IgD-negative memory B cell (primary cell): ENCODE data around the gene RNF13. TPM values are rescaled to one million over a fixed set of nuclear protein-coding genes. Genes with fewer than 3 reads are reported as not detected.
A peak's percentile ranks its signal among the peaks of the same experiment; 100 is the strongest.
"Not testable (repeated sequence)": the region's sequence is repeated elsewhere in the genome, so short reads cannot be mapped to it uniquely, and the experiment has no call there.

Experiments
- H3K27ac Mint-ChIP-seq, 3 donors: one replicate each; pipeline ENCODE4 v1.8.0; 2020 to 2022; ENCODE audit warnings: mild to moderate bottlenecking in 3 of 3, mixed read lengths in 3 of 3, moderate library complexity in 1 of 3
- H3K27me3 Mint-ChIP-seq: one replicate; pipeline ENCODE4 v1.8.0; 2021; ENCODE audit warnings: mixed read lengths
- H3K36me3 Mint-ChIP-seq: one replicate; pipeline ENCODE4 v1.8.0; 2020; ENCODE audit warnings: mild to moderate bottlenecking, mixed read lengths
- H3K4me1 Mint-ChIP-seq, 3 donors: one replicate each; pipeline ENCODE4 v1.8.0; 2020 to 2022; ENCODE audit warnings: mixed read lengths in 3 of 3, mild to moderate bottlenecking in 1 of 3
- H3K4me3 Mint-ChIP-seq, 4 donors: one replicate each; pipeline ENCODE4 v1.8.0; 2020 to 2022; ENCODE audit warnings: mild to moderate bottlenecking in 4 of 4, mixed read lengths in 4 of 4, moderate library complexity in 3 of 4
- H3K9me3 Mint-ChIP-seq, 3 donors: one replicate each; pipeline ENCODE4 v1.8.0; 2020 to 2021; ENCODE audit warnings: mixed read lengths in 3 of 3, mild to moderate bottlenecking in 1 of 3
- polyA plus RNA-seq: library from polyadenylated mRNA; unstranded; fragments of 300-500 nt; fragmentation: Illumina TruSeq; gene quantifications from one replicate; pipeline ENCODE4 v1.2.3, GENCODE V29; 2021

Gene RNF13
- polyA plus RNA-seq, 1 donor from 2014 or later = 121 TPM

DNA sequence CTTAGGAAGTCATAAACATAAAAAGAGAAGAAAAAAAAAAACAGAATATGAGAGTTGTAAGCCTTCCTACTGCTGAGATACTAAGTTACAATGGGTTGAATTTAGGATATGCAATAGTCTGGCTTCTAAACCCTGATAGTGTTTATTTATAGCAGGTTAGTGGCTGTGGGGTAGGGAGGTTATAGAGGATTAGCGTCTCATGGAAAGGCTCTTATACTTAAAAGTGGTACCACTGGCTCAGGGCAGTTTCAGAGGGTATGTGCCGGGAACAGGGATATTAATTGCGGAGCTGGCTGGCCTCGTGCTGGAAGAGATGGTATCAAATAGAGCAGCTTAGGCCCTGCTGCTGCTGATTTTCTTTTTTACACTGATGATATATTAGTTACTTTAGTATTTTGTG, 96.9 kb downstream of the RNF13 start:
- Mint-ChIP-seq H3K4me1 (peaks cover 0 to 4% (median 0%) of the 10 kb centered on the region in 3 donors), H3K27me3 (no peaks in the 10 kb centered on the region), H3K36me3 (peaks cover 12% of the 10 kb centered on the region), H3K9me3 (no peaks in the 10 kb centered on the region), H3K27ac (no peak overlapping the region), H3K4me3 (no peak overlapping the region)

DNA sequence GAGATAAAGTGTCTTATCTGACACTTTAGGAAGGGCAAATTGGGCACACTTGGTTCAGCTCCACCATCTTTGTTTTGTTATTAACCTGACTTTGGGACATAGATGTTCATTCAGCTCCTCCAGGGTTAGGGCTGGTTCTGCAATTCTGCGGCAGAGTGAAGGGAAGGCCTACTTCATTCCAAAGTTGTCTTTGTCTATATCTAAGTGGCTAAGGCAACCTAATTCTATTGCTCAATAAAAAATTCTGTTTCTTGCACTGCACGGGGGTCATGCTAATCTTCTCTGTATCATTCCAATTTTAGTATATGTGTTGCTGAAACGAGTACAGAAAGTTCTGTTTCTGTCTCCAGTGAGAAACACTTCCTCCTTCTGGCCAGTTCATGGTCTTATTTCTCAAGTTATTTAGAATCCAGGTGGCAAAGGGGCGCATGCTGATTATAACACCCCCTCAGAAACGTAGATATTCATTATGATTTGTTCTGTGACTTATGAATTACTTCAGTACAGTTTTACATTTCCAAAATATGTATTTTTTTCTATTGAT, 104.2 kb downstream of the RNF13 start:
- H3K27me3 Mint-ChIP-seq = no peaks in the 10 kb centered on the region
- no peak overlapping the region for H3K4me3 Mint-ChIP-seq
- peaks cover 0 to 4% (median 4%) of the 10 kb centered on the region in 3 donors for H3K4me1 Mint-ChIP-seq
- no peaks in the 10 kb centered on the region for H3K9me3 Mint-ChIP-seq
- peaks cover 21% of the 10 kb centered on the region for H3K36me3 Mint-ChIP-seq
- H3K27ac Mint-ChIP-seq = peak overlapping the region in 1 of 3 donors; percentile 24

DNA sequence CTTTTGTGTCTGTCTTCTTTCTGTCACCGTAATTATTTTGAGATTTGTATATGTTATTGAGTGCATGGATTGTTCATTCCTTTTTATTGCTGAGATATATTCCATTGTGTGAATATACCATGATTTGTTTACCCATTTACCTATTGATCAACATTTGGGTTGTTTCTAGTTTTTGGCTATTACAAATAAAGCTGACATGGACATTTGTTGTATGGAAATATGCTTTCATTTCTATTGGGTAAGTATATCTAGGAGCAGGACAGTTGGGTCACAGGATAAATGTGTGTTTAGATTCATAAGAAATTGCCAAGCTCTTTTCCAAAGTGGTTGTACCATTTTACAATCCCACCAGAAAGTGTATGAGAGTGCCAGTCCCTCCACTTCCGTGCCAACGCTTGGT, 106.5 kb downstream of the RNF13 start:
- no peak overlapping the region for H3K4me3 Mint-ChIP-seq
- H3K36me3 Mint-ChIP-seq = peaks cover 14% of the 10 kb centered on the region
- peaks cover 0 to 4% (median 4%) of the 10 kb centered on the region in 3 donors for H3K4me1 Mint-ChIP-seq
- H3K9me3 Mint-ChIP-seq = no peaks in the 10 kb centered on the region
- no peak overlapping the region for H3K27ac Mint-ChIP-seq
- no peaks in the 10 kb centered on the region for H3K27me3 Mint-ChIP-seq

DNA sequence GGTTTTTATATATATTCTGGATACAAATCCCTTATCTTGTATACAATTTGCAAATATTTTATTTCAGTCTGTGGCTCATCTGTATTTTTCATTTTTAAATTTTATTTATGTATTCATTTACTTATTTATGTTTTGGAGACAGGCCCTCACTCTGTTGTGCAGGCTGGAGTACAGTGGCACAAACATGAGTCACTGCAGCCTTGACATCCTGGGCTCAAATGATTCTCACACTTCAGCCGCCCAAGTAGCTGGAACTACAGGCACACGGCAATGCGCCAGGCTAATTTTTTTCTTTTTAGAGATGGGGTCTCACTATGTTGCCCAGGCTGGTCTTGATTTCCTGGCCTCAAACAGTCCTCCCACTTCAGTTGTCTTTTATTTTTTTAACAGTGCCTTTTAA, 107.1 kb downstream of the RNF13 start:
- no peaks in the 10 kb centered on the region for H3K27me3 Mint-ChIP-seq
- H3K4me1 Mint-ChIP-seq = peaks cover 0 to 4% (median 4%) of the 10 kb centered on the region in 3 donors
- H3K9me3 Mint-ChIP-seq = no peaks in the 10 kb centered on the region
- no peak overlapping the region for H3K27ac Mint-ChIP-seq
- H3K36me3 Mint-ChIP-seq = peaks cover 14% of the 10 kb centered on the region
- no peak overlapping the region for H3K4me3 Mint-ChIP-seq

DNA sequence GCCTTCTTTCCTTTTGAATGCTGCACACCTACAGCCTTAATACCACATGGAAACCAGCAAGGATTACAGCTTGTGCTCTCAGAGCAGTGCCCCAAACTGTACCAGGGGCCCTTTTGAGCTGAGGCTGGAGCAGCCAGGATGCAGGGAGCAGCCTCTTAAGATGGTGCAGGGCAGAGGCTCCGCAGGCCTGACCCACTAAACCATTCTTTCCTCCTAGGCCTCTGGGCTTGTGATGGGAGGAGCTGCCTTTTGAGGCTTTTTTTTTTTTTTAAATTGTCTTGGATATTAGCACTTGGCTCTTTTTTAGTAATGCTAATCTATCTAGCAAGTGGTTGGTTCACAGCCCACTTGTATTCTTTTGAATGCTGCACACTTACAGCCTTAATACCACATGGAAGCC, 120.0 kb downstream of the RNF13 start:
- Mint-ChIP-seq H3K9me3 (peaks cover 2 to 11% (median 3%) of the 10 kb centered on the region in 3 donors), H3K4me1 (peaks cover 11 to 16% (median 13%) of the 10 kb centered on the region in 3 donors), H3K36me3 (peaks cover 26% of the 10 kb centered on the region), H3K27me3 (no peaks in the 10 kb centered on the region), H3K27ac (no peak overlapping the region), H3K4me3 (no peak overlapping the region)

DNA sequence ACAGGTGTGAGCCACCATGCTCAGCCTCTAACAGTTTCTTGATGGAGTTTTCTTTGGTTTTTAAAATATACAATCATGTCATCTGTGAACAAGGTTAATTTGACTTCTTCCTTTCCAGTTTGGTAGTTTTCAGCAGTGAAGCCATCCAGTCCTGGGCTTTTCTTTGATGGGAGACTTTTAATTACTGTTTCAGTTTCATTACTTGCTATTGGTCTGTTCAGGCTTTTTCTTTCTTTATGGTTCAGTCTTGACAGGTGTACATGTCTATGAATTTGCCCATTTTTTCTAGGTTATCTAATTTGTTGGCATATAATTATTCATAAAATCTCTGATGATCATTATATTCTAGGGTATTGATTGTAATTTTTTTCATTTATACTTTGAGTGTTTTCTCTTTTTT, 120.8 kb downstream of the RNF13 start:
- H3K36me3 Mint-ChIP-seq = peaks cover 22% of the 10 kb centered on the region
- H3K4me1 Mint-ChIP-seq = peaks cover 11 to 16% (median 13%) of the 10 kb centered on the region in 3 donors
- peaks cover 2 to 11% (median 3%) of the 10 kb centered on the region in 3 donors for H3K9me3 Mint-ChIP-seq
- H3K4me3 Mint-ChIP-seq = no peak overlapping the region
- H3K27ac Mint-ChIP-seq = no peak overlapping the region
- H3K27me3 Mint-ChIP-seq = no peaks in the 10 kb centered on the region

DNA sequence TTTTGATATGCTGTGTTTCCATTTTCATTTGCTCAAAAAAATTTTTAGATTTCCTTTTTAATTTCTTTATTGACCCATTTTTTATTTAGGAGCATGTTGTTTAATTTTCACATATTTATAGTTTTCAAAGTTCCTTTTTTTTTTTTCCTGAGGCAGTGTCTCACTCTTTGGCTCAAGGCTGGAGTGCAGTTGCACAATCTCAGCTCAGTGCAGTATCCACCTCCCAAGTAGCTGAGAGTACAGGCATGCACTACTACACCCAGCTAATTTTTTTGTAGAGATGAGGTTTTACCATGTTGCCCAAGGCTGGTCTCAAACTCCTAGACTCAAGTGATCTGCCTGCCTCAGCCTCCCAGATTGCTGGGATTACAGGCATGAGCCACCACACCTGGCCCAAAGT, 121.5 kb downstream of the RNF13 start:
- Mint-ChIP-seq H3K36me3 (peaks cover 21% of the 10 kb centered on the region), H3K27ac (no peak overlapping the region), H3K27me3 (no peaks in the 10 kb centered on the region), H3K4me3 (no peak overlapping the region), H3K4me1 (peaks cover 11 to 16% (median 15%) of the 10 kb centered on the region in 3 donors), H3K9me3 (peaks cover 2 to 11% (median 3%) of the 10 kb centered on the region in 3 donors)

DNA sequence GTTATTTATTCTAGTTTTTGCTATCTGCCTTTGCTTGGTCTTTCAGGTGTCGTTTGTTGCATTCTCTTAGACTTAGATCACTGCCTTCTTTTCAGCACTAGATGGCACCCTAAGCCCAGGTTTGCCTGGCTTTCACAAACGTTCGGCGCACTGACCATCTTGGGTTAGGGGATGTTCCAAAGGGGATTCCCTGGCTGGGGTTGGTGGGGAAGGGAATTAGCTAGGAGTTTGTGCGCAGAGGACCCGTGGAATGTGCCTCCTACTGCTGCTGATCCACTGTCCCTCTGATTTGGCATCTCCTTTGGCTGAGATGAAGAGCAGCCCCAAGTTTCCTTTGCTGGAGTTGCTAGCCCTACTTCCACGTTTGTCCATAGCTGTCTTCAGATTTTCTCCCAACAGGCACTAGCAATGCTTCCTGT, 123.8 kb downstream of the RNF13 start:
- Mint-ChIP-seq H3K36me3 (peaks cover 14% of the 10 kb centered on the region), H3K27me3 (no peaks in the 10 kb centered on the region), H3K9me3 (peaks cover 2 to 7% (median 3%) of the 10 kb centered on the region in 3 donors), H3K27ac (no peak overlapping the region), H3K4me1 (peaks cover 11 to 16% (median 13%) of the 10 kb centered on the region in 3 donors), H3K4me3 (no peak overlapping the region)

DNA sequence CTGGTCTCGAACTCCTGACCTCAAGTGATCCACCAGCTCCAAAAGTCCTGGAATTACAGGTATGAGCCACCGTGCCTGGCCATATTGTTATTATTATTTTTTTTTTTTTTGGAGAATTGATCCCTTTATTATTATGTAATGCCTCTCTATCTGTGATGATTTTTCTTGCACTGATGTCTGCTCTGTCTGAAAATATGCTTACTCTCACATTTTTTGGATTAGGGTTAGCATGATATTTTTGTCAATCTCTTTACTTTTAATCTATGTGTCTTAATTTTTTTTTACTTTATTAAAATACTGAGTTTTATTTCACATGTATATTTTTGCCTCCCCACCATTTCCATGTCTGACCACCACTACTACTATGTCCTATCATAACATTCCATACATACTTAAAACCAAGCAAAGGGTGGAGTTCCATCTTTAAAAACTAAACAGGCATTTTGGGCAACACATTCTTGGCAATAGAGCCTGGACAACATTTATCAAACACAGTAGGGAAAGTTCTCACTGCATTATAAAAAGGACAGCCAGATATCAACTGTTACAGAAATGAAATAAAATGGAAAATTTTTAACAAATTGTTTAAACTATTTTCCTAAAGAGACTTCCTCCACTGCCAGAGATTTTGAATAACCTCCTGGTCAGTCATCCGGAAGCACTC, 125.5 kb downstream of the RNF13 start:
- H3K4me3 Mint-ChIP-seq, H3K9me3 Mint-ChIP-seq, H3K27me3 Mint-ChIP-seq: not testable (repeated sequence)
- Mint-ChIP-seq H3K4me1 (peaks cover 13 to 14% (median 14%) of the 10 kb centered on the region in 3 donors), H3K27ac (peak overlapping the region in 1 of 3 donors; percentile 23), H3K36me3 (peaks cover 15% of the 10 kb centered on the region)

DNA sequence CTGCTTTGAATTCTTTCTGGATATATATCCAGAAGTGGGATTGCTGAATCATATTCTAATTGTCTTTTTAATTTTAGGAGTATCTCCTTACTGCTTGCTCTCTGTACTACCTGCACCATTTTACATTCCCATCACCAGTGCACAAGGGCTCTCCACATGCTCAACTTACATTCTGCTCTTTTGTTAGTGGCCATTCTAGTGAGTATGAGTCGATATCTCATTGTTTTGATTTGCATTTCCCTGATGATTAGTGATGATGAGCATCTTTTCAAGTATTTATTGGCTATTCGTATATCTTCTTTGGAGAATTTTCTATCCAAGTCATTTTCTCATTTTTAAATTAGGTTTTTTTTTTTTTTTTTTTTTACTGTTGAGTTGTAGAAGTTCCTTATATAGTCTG, 128.2 kb downstream of the RNF13 start:
- Mint-ChIP-seq H3K4me1 (peaks cover 5 to 13% (median 11%) of the 10 kb centered on the region in 3 donors), H3K4me3 (no peak overlapping the region), H3K36me3 (peaks cover 17% of the 10 kb centered on the region), H3K9me3 (peaks cover 0 to 6% (median 3%) of the 10 kb centered on the region in 3 donors), H3K27ac (no peak overlapping the region), H3K27me3 (no peaks in the 10 kb centered on the region)

DNA sequence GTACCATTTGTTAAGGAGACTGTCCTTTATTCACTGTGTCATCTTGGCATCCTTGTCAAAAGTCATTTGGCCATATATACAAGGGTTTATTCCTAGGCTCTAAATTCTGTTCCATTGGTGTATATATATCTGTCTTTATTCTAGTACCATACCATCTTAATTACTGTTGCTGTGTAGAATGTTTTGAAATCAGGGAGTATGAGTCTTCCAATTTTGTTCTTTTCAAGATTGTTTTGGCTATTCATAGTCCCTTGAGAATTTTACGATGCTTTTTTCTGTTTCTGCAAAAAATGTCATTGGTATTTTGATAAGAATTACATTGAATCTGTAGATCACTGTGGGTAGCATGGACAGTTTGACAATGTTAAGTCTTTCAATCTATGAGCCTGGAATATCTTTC, 128.9 kb downstream of the RNF13 start:
- Mint-ChIP-seq H3K36me3 (peaks cover 19% of the 10 kb centered on the region), H3K27ac (no peak overlapping the region), H3K27me3 (no peaks in the 10 kb centered on the region), H3K4me3 (no peak overlapping the region), H3K4me1 (peaks cover 0 to 15% (median 13%) of the 10 kb centered on the region in 3 donors), H3K9me3 (peaks cover 0 to 6% (median 3%) of the 10 kb centered on the region in 3 donors)

DNA sequence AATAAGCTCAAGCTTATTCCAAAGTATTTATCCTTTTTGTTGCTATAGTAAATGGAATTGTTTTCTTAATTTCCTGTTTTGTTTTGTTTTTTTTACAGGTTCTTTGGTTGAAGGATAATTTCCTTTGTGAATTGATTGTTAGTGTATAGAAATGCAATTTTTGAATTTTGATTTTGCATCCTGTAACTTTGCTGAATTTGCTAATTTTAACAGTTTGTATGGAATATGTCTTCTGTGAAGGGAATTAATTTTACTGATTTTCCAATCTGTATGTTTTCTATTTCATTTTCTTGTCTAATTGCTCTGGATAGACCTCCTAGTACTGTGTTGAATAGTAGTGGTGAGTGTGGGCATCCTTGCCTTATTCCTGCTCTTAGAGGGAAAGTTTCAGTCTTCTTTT, 129.4 kb downstream of the RNF13 start:
- Mint-ChIP-seq H3K27me3 (no peaks in the 10 kb centered on the region), H3K4me3 (no peak overlapping the region), H3K27ac (no peak overlapping the region), H3K4me1 (peaks cover 0 to 18% (median 11%) of the 10 kb centered on the region in 3 donors), H3K36me3 (peaks cover 19% of the 10 kb centered on the region), H3K9me3 (peaks cover 0 to 6% (median 3%) of the 10 kb centered on the region in 3 donors)

DNA sequence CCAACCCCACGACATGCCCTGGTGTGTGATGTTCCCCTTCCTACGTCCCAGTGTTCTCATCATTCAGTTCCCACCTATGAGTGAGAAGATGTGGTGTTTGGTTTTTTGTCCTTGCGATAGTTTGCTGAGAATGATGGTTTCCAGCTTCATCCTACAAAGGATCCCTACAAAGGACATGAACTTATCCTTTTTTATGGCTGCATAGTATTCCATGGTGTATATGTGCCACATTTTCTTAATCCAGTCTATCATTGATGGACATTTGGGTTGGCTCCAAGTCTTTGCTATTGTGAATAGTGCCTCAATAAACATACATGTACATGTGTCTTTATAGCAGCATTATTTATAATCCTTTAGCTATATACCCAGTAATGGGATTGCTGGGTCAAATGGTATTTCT, 131.0 kb downstream of the RNF13 start:
- H3K27me3 Mint-ChIP-seq, H3K27ac Mint-ChIP-seq, H3K4me3 Mint-ChIP-seq, H3K9me3 Mint-ChIP-seq: not testable (repeated sequence)
- H3K36me3 Mint-ChIP-seq = peaks cover 18% of the 10 kb centered on the region
- H3K4me1 Mint-ChIP-seq = peaks cover 2 to 22% (median 11%) of the 10 kb centered on the region in 3 donors

DNA sequence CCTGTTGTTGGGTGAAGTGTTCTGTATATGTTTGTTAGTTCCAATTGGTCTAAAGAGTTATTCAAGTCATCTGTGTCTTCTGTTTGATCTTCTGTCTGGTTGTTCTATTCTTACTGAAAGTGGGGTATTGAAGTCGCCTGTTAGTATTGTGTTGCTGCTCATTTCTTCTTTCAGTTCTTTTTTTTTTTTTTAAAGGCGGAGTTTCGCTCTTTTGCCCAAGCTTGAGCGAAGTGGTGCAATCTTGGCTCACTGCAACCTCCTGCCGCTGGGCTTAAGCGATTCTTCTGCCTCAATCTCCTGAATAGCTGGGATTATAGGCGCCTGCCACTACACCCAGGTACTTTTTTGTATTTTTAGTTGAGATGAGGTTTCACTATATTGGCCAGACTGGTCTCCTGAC, 134.2 kb downstream of the RNF13 start:
- Mint-ChIP-seq H3K27ac (no peak overlapping the region), H3K36me3 (peaks cover 25% of the 10 kb centered on the region), H3K9me3 (peaks cover 0 to 3% (median 2%) of the 10 kb centered on the region in 3 donors), H3K4me3 (no peak overlapping the region), H3K4me1 (peaks cover 5 to 18% (median 10%) of the 10 kb centered on the region in 3 donors), H3K27me3 (no peaks in the 10 kb centered on the region)

DNA sequence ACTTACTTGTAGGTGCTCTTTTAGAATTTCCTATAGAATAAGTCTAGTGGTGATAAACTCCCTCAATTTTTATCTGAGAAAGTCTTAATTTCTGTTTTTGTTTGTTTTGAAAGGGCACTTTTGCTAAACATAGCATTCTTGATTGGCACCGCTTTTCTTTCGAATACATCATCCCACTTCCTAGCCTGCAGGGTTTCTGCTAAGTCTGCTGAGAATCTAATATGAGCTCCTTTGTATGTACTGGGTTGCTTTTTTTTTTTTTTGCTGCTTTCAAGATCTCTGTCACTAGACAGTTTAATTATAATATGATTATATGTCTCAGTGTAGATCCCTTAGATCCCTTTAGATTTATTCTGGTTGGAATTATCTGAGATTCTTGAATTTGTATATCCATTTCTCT, 136.2 kb downstream of the RNF13 start:
- Mint-ChIP-seq H3K36me3 (peaks cover 18% of the 10 kb centered on the region), H3K27ac (no peak overlapping the region), H3K4me3 (no peak overlapping the region), H3K4me1 (peaks cover 6 to 20% (median 12%) of the 10 kb centered on the region in 3 donors), H3K9me3 (no peaks in the 10 kb centered on the region), H3K27me3 (no peaks in the 10 kb centered on the region)

DNA sequence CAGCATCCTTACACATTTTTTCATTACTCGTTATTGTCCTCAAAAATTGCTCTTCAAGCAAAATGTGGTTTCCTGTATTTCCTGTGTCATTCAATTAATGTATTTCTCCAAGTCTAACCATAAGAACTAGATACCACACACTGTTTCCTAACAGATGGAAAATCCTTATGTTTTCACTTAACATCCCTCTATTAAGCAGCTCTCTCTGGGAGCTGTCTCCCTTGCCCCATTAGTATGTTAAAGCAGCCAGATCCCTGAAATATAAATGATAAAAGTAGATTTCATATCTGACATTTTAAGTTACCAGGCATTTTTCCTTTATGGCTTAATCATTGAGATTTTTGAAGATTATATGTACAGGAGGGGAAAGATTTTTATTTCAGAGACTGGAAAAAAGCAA, 141.8 kb downstream of the RNF13 start:
- no peaks in the 10 kb centered on the region for H3K27me3 Mint-ChIP-seq
- H3K4me1 Mint-ChIP-seq = peaks cover 12 to 17% (median 13%) of the 10 kb centered on the region in 3 donors
- peaks cover 10% of the 10 kb centered on the region for H3K36me3 Mint-ChIP-seq
- H3K4me3 Mint-ChIP-seq = no peak overlapping the region
- H3K27ac Mint-ChIP-seq = peak overlapping the region in 1 of 3 donors; percentile 0
- H3K9me3 Mint-ChIP-seq = no peaks in the 10 kb centered on the region
